PFSK-1 (cell line): ENCODE results near the gene HES4.

Source experiments
- POLR2AphosphoS5 ChIP-seq: IDR thresholded peaks from 2 replicates; pipeline ENCODE4 v1.6.1; 2012; ENCODE audit warnings: low read depth, mild to moderate bottlenecking, control low read depth, low read length, moderate library complexity
- SIN3A ChIP-seq: IDR thresholded peaks from 2 replicates; pipeline ENCODE4 v1.6.1; 2012; ENCODE audit warnings: mild to moderate bottlenecking, low read length, moderate library complexity, borderline replicate concordance; ENCODE audit not compliant: insufficient read depth
- TAF1 ChIP-seq: IDR thresholded peaks from 2 replicates; pipeline ENCODE4 v1.6.1; 2012; ENCODE audit warnings: low read length, control low read depth, borderline replicate concordance; ENCODE audit not compliant: insufficient read depth
- TF ChIP-seq, protein P1 (sequence below), 2 experiments: IDR thresholded peaks; 2 replicates each; pipeline versions ENCODE4 v1.6.1 to v1.8.0; 2011 to 2012; ENCODE audit warnings: low read depth in 2 of 2, low read length in 2 of 2, control low read depth in 1 of 2, inconsistent platforms in 1 of 2, mild to moderate bottlenecking in 1 of 2, moderate library complexity in 1 of 2; ENCODE audit not compliant: insufficient read depth in 1 of 2

DNA sequence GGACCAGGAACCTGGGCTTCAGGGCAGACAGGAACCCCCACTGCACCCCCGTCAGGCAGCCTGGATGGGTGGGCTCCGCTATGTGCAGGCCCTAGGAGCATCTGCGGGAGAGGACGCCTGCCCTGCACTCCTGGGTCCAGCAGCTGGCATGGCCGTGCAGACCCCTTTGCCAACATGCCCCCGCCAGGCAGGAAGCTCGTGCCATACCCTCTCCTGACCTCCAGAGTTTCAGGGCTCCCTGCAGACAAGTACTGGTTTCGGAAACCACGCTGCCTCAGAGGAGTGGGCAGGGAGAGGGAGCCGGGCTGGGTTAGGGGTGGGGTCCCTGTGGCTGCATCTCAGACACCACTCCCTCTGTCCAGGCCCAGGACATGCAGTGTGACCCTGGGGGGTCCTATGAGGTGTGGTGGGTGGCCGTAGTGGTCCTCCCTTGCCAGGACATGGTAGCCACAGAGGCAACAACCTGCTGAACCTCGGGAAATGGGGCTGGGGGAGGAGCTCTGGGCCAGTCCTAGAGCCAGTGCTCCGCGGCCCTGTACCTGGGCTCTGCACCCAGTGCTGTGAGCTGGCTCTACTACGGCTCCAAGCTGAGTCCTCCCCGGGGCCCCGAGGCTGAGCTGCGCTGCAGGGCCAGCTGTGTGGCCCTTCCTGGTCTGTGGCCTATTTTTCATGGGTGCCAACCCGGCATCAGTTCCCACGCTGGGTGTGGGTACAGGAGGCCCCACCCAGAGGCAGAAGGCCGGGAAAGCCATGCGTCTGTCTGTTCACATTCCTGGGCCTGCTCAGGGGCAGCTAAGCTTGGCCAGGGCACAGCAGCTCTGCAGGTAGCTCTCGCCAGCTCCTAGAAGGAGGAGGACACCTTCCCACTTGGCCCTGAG lies 32.2 kb downstream of the HES4 start:
- TF ChIP-seq POLR2AphosphoS5 = no peak
- no peak for TF ChIP-seq TAF1
- TF ChIP-seq SIN3A = no peak
- TF ChIP-seq, protein P1, sequence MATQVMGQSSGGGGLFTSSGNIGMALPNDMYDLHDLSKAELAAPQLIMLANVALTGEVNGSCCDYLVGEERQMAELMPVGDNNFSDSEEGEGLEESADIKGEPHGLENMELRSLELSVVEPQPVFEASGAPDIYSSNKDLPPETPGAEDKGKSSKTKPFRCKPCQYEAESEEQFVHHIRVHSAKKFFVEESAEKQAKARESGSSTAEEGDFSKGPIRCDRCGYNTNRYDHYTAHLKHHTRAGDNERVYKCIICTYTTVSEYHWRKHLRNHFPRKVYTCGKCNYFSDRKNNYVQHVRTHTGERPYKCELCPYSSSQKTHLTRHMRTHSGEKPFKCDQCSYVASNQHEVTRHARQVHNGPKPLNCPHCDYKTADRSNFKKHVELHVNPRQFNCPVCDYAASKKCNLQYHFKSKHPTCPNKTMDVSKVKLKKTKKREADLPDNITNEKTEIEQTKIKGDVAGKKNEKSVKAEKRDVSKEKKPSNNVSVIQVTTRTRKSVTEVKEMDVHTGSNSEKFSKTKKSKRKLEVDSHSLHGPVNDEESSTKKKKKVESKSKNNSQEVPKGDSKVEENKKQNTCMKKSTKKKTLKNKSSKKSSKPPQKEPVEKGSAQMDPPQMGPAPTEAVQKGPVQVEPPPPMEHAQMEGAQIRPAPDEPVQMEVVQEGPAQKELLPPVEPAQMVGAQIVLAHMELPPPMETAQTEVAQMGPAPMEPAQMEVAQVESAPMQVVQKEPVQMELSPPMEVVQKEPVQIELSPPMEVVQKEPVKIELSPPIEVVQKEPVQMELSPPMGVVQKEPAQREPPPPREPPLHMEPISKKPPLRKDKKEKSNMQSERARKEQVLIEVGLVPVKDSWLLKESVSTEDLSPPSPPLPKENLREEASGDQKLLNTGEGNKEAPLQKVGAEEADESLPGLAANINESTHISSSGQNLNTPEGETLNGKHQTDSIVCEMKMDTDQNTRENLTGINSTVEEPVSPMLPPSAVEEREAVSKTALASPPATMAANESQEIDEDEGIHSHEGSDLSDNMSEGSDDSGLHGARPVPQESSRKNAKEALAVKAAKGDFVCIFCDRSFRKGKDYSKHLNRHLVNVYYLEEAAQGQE (IDR thresholded peaks at IDR 0.05; ENCODE audit: insufficient read depth in 1 of 2, low read depth in 2 of 2, low read length in 2 of 2) = no peak
